ENCODE measurements around the gene XYLT1. TPM values are rescaled to one million over a fixed set of nuclear protein-coding genes. Genes with fewer than 3 reads are reported as not detected.
A peak's percentile ranks its signal among the peaks of the same experiment; 100 is the strongest.

XYLT1 gene
- total RNA-seq, 2 donors from 2014 or later: 5.1 to 19.3 TPM

DNA sequence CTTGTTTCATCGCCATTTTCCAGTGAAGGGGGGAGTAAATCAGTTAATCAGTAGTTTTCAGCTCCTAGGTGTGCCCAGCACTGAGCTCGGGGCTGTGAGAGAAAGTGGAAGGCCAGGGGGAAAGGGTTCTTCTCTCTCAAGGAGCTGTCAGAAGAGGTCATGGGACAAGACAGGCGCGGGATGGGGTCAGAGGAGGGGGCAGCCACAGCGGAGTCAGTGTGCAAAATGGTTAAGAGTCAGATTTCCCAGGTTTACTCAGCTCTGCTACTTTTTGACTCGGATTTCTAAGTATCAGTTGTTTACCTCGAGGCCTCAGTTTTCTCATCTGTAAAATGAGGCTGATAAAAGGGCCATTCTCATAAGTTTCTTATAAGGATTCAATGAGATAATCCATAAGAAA, 4.3 kb upstream of the XYLT1 start:
- Histone ChIP-seq H3K4me3 (no peak overlapping the region), H3K9me3 (no peaks in the 10 kb centered on the region), H3K27ac (no peak overlapping the region), H3K4me1 (replicated peaks) (no peaks in the 10 kb centered on the region), H3K36me3 (no peaks in the 10 kb centered on the region), H3K27me3 (replicated peaks; ENCODE audit: insufficient read depth) (no peaks in the 10 kb centered on the region)
- WGBS: 72% methylated on average over 7 of the region's 7 CpGs
- no peak for DNase-seq (ENCODE audit: low spot score)
- intact Hi-C loops (cut with DNase I): no loop called here
- TF ChIP-seq, protein P1, sequence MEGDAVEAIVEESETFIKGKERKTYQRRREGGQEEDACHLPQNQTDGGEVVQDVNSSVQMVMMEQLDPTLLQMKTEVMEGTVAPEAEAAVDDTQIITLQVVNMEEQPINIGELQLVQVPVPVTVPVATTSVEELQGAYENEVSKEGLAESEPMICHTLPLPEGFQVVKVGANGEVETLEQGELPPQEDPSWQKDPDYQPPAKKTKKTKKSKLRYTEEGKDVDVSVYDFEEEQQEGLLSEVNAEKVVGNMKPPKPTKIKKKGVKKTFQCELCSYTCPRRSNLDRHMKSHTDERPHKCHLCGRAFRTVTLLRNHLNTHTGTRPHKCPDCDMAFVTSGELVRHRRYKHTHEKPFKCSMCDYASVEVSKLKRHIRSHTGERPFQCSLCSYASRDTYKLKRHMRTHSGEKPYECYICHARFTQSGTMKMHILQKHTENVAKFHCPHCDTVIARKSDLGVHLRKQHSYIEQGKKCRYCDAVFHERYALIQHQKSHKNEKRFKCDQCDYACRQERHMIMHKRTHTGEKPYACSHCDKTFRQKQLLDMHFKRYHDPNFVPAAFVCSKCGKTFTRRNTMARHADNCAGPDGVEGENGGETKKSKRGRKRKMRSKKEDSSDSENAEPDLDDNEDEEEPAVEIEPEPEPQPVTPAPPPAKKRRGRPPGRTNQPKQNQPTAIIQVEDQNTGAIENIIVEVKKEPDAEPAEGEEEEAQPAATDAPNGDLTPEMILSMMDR (IDR thresholded peaks at IDR 0.05): no peak
- TF ChIP-seq POLR2A (IDR thresholded peaks at IDR 0.05) (no peak), POLR2AphosphoS5 (IDR thresholded peaks at IDR 0.05) (no peak)

DNA sequence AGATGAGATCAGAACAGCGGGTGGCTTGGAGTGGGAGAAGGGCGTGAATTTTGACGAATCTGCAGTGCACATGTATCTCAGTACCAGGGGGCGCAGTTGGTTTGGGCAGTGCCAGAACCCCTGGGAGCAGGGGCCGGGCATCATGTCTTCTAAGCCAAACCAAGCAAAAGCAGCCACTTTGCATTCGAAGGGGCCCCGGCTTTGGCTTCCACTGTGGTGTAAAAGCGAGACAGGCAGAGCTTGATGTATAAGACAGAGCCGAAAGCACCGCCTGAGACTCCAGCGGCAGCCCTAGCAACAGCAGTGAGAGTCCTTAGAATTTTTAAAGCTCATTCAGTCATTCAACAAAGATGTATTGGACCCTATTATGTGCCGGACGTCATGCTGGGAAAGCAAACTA, 3.8 kb upstream of the XYLT1 start:
- Histone ChIP-seq H3K4me1 (replicated peaks) (no peaks in the 10 kb centered on the region), H3K36me3 (no peaks in the 10 kb centered on the region), H3K27me3 (replicated peaks; ENCODE audit: insufficient read depth) (no peaks in the 10 kb centered on the region), H3K4me3 (no peak overlapping the region), H3K27ac (no peak overlapping the region), H3K9me3 (no peaks in the 10 kb centered on the region)
- intact Hi-C loops (cut with DNase I): no loop called here
- WGBS: 50% methylated on average over 13 of the region's 13 CpGs
- DNase-seq (ENCODE audit: low spot score): no peak
- TF ChIP-seq POLR2A (IDR thresholded peaks at IDR 0.05): no peak
- no peak for TF ChIP-seq POLR2AphosphoS5 (IDR thresholded peaks at IDR 0.05)
- TF ChIP-seq, protein P1 (IDR thresholded peaks at IDR 0.05): no peak

DNA sequence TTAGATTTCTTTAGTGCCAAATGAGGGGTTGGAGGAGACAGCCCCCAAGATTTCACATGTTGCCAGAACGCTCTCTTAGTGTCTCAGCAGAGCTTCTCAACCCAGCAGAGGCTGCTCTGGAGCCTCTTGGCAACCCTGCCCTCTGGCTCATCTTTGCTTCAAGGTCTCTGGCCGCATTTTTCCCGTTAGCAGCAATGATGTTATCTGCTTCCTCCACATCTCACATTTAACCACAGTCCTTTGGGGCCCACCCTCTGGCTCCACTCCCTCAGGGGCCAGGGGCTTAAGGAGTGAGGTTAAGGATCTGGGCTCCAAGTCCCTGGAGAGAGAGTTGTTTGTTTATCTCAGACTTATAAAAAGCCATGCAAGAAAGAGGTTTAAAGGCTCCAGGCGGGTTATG, 3.3 kb upstream of the XYLT1 start:
- Histone ChIP-seq H3K27me3 (replicated peaks; ENCODE audit: insufficient read depth) (no peaks in the 10 kb centered on the region), H3K9me3 (no peaks in the 10 kb centered on the region), H3K4me3 (no peak overlapping the region), H3K36me3 (no peaks in the 10 kb centered on the region), H3K4me1 (replicated peaks) (no peaks in the 10 kb centered on the region), H3K27ac (no peak overlapping the region)
- DNase-seq (ENCODE audit: low spot score): no peak
- TF ChIP-seq POLR2AphosphoS5 (IDR thresholded peaks at IDR 0.05): no peak
- TF ChIP-seq, protein P1 (IDR thresholded peaks at IDR 0.05): no peak
- TF ChIP-seq POLR2A (IDR thresholded peaks at IDR 0.05): no peak
- WGBS: 20% methylated on average over 4 of the region's 4 CpGs
- intact Hi-C loops (cut with DNase I): no loop called here

DNA sequence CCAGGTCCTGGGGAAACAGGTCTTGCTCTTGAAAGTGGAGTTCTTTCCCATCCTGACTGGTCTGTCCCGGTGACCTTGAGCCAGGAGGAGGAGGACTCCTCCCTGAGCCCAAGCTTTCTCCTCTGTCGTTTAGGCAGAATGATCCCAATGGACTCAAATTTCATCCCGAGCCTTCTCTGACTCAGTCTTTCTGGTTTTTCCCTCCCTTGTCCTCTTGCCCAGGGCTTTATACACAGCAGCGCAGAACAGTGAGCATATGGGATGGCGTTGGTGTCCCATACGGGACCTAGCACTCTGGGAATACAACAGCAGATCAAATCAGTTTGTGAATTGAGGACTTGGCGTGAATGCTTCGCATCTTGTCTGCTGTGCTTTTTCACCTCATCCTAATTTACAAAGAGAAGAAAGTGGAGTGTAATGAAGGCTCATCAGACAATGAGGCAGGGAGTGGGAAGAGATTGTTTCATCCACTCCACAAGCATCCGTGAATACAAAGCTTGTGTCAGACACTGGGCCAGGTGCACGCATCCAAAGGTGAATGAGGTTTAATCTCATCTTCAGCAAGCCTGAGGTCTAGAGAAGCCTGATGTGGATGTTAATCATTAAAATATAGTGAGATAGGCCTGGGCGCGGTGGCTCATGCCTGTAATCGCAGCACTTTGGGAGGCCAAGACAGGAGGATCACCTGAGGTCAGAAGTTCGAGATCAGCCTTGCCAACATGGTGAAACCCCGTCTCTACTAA, 1.1 kb upstream of the XYLT1 start:
- H3K27ac ChIP-seq: peak overlapping the region; percentile 77 to 82
- no peaks in the 10 kb centered on the region for H3K27me3 ChIP-seq (replicated peaks; ENCODE audit: insufficient read depth)
- H3K4me3 ChIP-seq: no peak overlapping the region
- H3K36me3 ChIP-seq: no peaks in the 10 kb centered on the region
- TF ChIP-seq POLR2A (IDR thresholded peaks at IDR 0.05) (no peak), POLR2AphosphoS5 (IDR thresholded peaks at IDR 0.05) (no peak)
- TF ChIP-seq, protein P1 (IDR thresholded peaks at IDR 0.05): no peak
- intact Hi-C loops (cut with DNase I): no loop called here
- WGBS: 74% methylated on average over 15 of the region's 15 CpGs
- no peak for DNase-seq (ENCODE audit: low spot score)
- H3K9me3 ChIP-seq: no peaks in the 10 kb centered on the region
- no peaks in the 10 kb centered on the region for H3K4me1 ChIP-seq (replicated peaks)
